HepG2 (cell line): Measurements from ENCODE around the gene HIPK4. TPM values are rescaled to one million over a fixed set of nuclear protein-coding genes. Genes with fewer than 3 reads are reported as not detected.
A peak's percentile ranks its signal among the peaks of the same experiment; 100 is the strongest.

Experiments used
- ARHGAP35 ChIP-seq: sonication (generic); formaldehyde crosslinking; IDR thresholded peaks from 2 replicates; pipeline ENCODE4 v1.9.0; 2022; ENCODE audit warnings: mild to moderate bottlenecking, inconsistent platforms, moderate library complexity, missing genetic modification reagents, borderline replicate concordance
- BCL6 ChIP-seq: IDR thresholded peaks from 2 replicates; pipeline ENCODE4 v1.6.1; 2016; ENCODE audit warnings: missing genetic modification reagents, missing compliant biosample characterization
- CC2D1A ChIP-seq: sonication (generic); formaldehyde crosslinking; IDR thresholded peaks from 2 replicates; pipeline ENCODE4 v1.8.1; 2023; ENCODE audit warnings: mild to moderate bottlenecking, missing genetic modification reagents
- GTF3A ChIP-seq: sonication (generic); formaldehyde crosslinking; conservative IDR thresholded peaks from 2 replicates; pipeline ENCODE4 v1.4.0; 2020; ENCODE audit warnings: mild to moderate bottlenecking, missing genetic modification reagents
- HOXA9 ChIP-seq: sonication (generic); formaldehyde crosslinking; IDR thresholded peaks from 2 replicates; pipeline ENCODE4 v1.8.1; 2022; ENCODE audit warnings: missing genetic modification reagents, mild to moderate bottlenecking, moderate library complexity, borderline replicate concordance
- NCOA1 ChIP-seq: sonication (generic); formaldehyde crosslinking; IDR thresholded peaks from 2 replicates; pipeline ENCODE4 v1.9.0; 2021; ENCODE audit warnings: missing genetic modification reagents
- SALL1 ChIP-seq: sonication (generic); formaldehyde crosslinking; IDR thresholded peaks from 2 replicates; pipeline ENCODE4 v1.8.0; 2022; ENCODE audit warnings: mild to moderate bottlenecking, missing genetic modification reagents
- SAP130 ChIP-seq: IDR thresholded peaks from 2 replicates; pipeline ENCODE4 v1.6.1; 2016; ENCODE audit warnings: low read depth
- SP5 ChIP-seq: IDR thresholded peaks from 2 replicates; pipeline ENCODE4 v1.6.1; 2016; ENCODE audit warnings: low read depth, borderline replicate concordance
- TOPORS ChIP-seq: sonication (generic); formaldehyde crosslinking; IDR thresholded peaks from 2 replicates; pipeline ENCODE4 v1.8.0; 2023; ENCODE audit warnings: mild to moderate bottlenecking, missing genetic modification reagents
- ZFP36L1 ChIP-seq: sonication (generic); formaldehyde crosslinking; IDR thresholded peaks from 2 replicates; pipeline ENCODE4 v1.8.0; 2022; ENCODE audit warnings: mild to moderate bottlenecking, missing genetic modification reagents, moderate library complexity
- ZNF3 ChIP-seq: IDR thresholded peaks from 2 replicates; pipeline ENCODE4 v1.7.0; 2017; ENCODE audit warnings: inconsistent platforms
- ZNF552 ChIP-seq: sonication (generic); formaldehyde crosslinking; IDR thresholded peaks from 2 replicates; pipeline ENCODE4 v1.9.0; 2022; ENCODE audit warnings: missing genetic modification reagents, mild to moderate bottlenecking, borderline replicate concordance
- ZNF720 ChIP-seq: sonication (generic); formaldehyde crosslinking; IDR thresholded peaks from 2 replicates; pipeline ENCODE4 v1.4.0; 2020; ENCODE audit warnings: missing genetic modification reagents
- ZNF737 ChIP-seq: sonication (generic); formaldehyde crosslinking; IDR thresholded peaks from 2 replicates; pipeline ENCODE4 v1.5.0; 2020; ENCODE audit warnings: missing genetic modification reagents, mild to moderate bottlenecking, borderline replicate concordance
- ZNF775 ChIP-seq: sonication (generic); formaldehyde crosslinking; IDR thresholded peaks from 2 replicates; pipeline ENCODE4 v1.4.0; 2020; ENCODE audit warnings: missing genetic modification reagents, mild to moderate bottlenecking, moderate library complexity, borderline replicate concordance
- polyA plus RNA-seq, 8 experiments: library from polyadenylated mRNA; depleted of rRNA in 3 of 8; stranded (reverse) in 7 of 8; unstranded in 1 of 8; fragments of >200 nt; fragmentation: Illumina TruSeq in 4 of 8; extraction: Trizol in 4 of 8; gene quantifications; 2 replicates each; pipeline versions ENCODE4 v1.2.1 to v1.2.3, GENCODE V29; 2011 to 2016; ENCODE audit warnings: low read depth in 4 of 8, missing spikeins in 1 of 8, mixed read lengths in 1 of 8; ENCODE audit not compliant: insufficient read depth in 1 of 8
- total RNA-seq, 5 experiments: library from RNA; depleted of rRNA; stranded (reverse); fragments of >200 nt; fragmentation: Illumina TruSeq; extraction: Trizol; gene quantifications; 2 replicates each; pipeline ENCODE4 v1.2.3, GENCODE V29; 2016; ENCODE audit warnings: low read depth in 1 of 5
- TF ChIP-seq, protein P1 (sequence below): sonication (generic); formaldehyde crosslinking; IDR thresholded peaks from 2 replicates; pipeline ENCODE4 v1.5.0; 2020; ENCODE audit warnings: mild to moderate bottlenecking, missing genetic modification reagents
- TF ChIP-seq, protein P2 (sequence below): sonication (generic); formaldehyde crosslinking; IDR thresholded peaks from 2 replicates; pipeline ENCODE4 v1.8.1; 2022; ENCODE audit warnings: mild to moderate bottlenecking, missing genetic modification reagents
- TF ChIP-seq, protein P3 (sequence below): sonication (generic); formaldehyde crosslinking; IDR thresholded peaks from 2 replicates; pipeline ENCODE4 v1.8.0; 2022; ENCODE audit warnings: mild to moderate bottlenecking, missing genetic modification reagents; ENCODE audit not compliant: insufficient replicate concordance
- TF ChIP-seq, protein P4 (sequence below): sonication (generic); formaldehyde crosslinking; IDR thresholded peaks from 2 replicates; pipeline ENCODE4 v1.5.0; 2020; ENCODE audit warnings: missing genetic modification reagents, mild to moderate bottlenecking, borderline replicate concordance

Gene HIPK4
- total and polyA plus RNA-seq, 2 of the 13 experiments (the other 11 are each of a cell fraction or from before 2014, with no cell fraction given), result 0.03 TPM; not detected in 1

DNA sequence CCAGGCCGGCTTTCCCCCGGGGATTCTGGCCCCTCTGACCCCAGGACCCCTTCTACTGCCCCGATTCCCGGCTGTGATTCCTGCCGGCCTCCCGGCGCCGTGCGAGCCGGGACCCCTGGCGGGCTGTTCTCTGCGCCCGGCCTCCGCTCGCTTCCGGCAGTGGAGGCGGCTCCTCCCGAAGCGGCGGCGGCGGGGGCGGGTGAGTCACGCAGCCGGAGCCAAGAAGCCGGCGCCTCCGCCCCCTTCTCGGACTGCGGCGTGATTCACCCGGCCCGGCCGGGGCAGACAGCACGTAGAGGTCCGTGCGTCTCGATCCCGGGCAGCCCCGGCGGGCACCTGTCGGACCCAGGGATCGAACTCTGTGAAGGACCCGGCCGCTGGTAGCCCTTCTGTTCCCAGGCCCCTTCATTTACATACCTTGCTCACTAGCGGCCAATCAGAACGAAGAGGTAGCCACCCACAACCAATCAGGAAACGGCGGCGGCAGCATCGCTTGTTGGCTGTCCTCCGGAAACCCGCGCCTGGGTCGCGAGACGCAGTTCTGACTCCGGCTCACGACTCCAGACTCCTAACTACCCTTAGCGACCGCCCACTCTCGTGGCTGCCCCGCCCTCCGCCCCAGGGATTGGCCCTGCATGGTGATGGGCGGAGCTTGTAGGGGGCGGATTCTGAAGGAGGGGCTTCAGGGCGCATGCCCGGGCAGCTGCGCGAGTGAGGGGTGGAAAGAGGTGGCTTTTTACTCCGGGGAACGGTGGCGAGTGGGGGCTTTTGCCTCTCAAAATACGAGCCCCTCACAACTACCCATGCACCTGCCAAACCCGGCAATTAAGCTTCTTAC, 35.7 kb upstream of the HIPK4 start, which contains the start of gene SERTAD1 (continued):
- TF ChIP-seq GTF3A (CRISPR knock-in tag) (no peak), ZNF775 (CRISPR knock-in tag) (no peak), BCL6 (CRISPR knock-in tag) (no peak; the same call in 1 of the 2 replicates), TOPORS (CRISPR knock-in tag) (no peak), SP5 (CRISPR knock-in tag) (peak; percentile 81), SALL1 (CRISPR knock-in tag) (peak; percentile 55), NCOA1 (no peak), HOXA9 (CRISPR knock-in tag) (no peak), ZNF552 (CRISPR knock-in tag) (no peak; the same call in 1 of the 2 replicates), ZFP36L1 (CRISPR knock-in tag) (peak; percentile 61; the same call in 1 of the 2 replicates), ZNF737 (CRISPR knock-in tag) (no peak), ARHGAP35 (CRISPR knock-in tag) (no peak; the same call in 1 of the 2 replicates), CC2D1A (CRISPR knock-in tag) (no peak), SAP130 (CRISPR knock-in tag) (peak; percentile 44), ZNF720 (CRISPR knock-in tag) (no peak), ZNF3 (CRISPR knock-in tag) (no peak)
- TF ChIP-seq, protein P1, sequence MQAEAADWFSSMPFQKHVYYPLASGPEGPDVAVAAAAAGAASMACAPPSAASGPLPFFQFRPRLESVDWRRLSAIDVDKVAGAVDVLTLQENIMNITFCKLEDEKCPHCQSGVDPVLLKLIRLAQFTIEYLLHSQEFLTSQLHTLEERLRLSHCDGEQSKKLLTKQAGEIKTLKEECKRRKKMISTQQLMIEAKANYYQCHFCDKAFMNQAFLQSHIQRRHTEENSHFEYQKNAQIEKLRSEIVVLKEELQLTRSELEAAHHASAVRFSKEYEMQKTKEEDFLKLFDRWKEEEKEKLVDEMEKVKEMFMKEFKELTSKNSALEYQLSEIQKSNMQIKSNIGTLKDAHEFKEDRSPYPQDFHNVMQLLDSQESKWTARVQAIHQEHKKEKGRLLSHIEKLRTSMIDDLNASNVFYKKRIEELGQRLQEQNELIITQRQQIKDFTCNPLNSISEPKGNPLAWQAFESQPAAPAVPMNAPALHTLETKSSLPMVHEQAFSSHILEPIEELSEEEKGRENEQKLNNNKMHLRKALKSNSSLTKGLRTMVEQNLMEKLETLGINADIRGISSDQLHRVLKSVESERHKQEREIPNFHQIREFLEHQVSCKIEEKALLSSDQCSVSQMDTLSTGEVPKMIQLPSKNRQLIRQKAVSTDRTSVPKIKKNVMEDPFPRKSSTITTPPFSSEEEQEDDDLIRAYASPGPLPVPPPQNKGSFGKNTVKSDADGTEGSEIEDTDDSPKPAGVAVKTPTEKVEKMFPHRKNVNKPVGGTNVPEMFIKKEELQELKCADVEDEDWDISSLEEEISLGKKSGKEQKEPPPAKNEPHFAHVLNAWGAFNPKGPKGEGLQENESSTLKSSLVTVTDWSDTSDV, result no peak
- TF ChIP-seq, protein P2, sequence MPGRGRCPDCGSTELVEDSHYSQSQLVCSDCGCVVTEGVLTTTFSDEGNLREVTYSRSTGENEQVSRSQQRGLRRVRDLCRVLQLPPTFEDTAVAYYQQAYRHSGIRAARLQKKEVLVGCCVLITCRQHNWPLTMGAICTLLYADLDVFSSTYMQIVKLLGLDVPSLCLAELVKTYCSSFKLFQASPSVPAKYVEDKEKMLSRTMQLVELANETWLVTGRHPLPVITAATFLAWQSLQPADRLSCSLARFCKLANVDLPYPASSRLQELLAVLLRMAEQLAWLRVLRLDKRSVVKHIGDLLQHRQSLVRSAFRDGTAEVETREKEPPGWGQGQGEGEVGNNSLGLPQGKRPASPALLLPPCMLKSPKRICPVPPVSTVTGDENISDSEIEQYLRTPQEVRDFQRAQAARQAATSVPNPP (CRISPR knock-in tag), result no peak
- TF ChIP-seq, protein P3, sequence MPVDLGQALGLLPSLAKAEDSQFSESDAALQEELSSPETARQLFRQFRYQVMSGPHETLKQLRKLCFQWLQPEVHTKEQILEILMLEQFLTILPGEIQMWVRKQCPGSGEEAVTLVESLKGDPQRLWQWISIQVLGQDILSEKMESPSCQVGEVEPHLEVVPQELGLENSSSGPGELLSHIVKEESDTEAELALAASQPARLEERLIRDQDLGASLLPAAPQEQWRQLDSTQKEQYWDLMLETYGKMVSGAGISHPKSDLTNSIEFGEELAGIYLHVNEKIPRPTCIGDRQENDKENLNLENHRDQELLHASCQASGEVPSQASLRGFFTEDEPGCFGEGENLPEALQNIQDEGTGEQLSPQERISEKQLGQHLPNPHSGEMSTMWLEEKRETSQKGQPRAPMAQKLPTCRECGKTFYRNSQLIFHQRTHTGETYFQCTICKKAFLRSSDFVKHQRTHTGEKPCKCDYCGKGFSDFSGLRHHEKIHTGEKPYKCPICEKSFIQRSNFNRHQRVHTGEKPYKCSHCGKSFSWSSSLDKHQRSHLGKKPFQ (CRISPR knock-in tag), result no peak
- TF ChIP-seq, protein P4, sequence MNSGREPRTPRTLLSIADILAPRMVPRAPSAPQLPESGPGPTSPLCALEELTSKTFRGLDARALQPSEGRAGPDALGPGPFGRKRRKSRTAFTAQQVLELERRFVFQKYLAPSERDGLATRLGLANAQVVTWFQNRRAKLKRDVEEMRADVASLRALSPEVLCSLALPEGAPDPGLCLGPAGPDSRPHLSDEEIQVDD (CRISPR knock-in tag), result no peak
